HPDE6-E6E7 (cell line): ENCODE data around the gene KIF1A.

Source experiments
- DNase-seq: peaks from one replicate; pipeline ENCODE4 v3.0.0; 2011; ENCODE audit warnings: missing footprints; ENCODE audit errors: extremely low spot score

The KIF1A gene

GRCh38 chr2:240720686-240721595 lies 99.1 kb downstream of the KIF1A start:
- no peak for DNase-seq

GRCh38 chr2:240719676-240720545 lies 100.1 kb downstream of the KIF1A start:
- DNase-seq, result no peak

- no peak for DNase-seq
These were observed 101.0 kb downstream of the KIF1A start for GRCh38 chr2:240718896-240719490.

DNA sequence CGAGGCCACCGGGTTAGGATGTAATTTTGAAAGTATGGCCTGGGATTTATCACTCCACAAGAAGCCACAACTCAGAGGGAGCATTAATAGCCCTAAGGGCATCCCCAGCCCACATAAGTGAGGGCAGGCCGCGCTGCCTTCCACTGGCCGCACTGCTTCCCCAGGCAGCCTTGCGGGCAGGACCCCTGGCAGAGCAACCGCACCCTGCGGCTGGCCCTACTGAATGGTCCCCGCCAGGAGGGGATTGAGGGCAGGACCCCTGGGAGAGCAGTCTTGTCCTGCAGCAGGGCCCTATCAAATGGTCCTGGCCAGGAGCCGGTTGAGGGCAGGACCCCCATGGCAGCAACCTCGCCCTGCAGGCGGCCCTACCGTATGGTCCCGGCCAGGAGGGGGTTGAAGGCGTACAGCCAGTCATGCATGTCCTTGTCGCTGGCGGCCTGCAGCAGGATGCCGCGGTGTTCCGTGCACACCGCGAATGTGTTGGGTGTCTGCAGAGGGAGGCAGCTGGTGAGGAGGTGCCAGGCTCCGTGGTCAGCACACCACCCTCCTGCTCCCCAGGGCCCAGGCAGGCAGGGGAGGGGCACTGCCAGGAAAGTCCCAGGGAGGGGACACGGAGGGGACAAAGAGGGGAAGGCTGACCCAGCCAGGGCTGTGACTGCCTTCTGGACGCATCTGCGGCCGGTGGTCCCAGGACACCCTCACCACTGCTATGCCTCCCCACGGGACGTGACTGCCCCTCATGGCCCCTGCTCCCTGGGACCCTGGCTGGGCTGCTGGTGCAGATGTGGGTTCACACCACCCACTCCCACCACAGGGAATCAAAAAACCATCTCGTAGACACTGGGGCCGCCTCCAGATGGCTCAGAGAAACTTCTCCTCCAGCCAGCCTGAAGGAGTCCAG lies 102.1 kb downstream of the KIF1A start:
- DNase-seq, result no peak

DNA sequence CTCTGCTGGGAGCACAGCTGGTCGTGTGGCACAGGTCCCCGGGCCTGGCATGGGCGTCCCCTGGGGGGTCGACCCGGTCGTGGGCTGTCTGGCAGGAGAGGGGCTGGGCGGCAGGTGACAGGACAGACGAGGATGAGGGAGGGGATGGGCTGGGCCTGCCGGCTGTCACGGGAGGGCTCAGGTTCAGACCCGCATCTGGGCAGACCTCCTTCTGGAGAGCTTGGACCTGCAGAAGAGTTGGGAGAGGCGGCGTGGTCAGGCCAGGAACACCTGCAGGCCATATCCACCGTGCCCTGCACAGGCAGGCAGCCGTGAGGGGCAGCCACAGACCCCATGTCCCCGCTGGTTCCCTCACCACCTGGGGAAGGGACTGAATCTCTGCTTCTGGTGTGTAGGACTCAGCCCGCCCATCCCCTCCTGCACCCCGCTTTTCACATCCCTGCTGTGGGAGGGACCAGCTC lies 102.8 kb downstream of the KIF1A start:
- DNase-seq, result no peak

GRCh38 chr2:240716130-240716798 lies 103.8 kb downstream of the KIF1A start:
- no peak for DNase-seq

- DNase-seq, result no peak
These were observed 105.0 kb downstream of the KIF1A start for GRCh38 chr2:240714747-240715725.

- DNase-seq, result no peak
These were observed 105.9 kb downstream of the KIF1A start for GRCh38 chr2:240713928-240714746.

DNA sequence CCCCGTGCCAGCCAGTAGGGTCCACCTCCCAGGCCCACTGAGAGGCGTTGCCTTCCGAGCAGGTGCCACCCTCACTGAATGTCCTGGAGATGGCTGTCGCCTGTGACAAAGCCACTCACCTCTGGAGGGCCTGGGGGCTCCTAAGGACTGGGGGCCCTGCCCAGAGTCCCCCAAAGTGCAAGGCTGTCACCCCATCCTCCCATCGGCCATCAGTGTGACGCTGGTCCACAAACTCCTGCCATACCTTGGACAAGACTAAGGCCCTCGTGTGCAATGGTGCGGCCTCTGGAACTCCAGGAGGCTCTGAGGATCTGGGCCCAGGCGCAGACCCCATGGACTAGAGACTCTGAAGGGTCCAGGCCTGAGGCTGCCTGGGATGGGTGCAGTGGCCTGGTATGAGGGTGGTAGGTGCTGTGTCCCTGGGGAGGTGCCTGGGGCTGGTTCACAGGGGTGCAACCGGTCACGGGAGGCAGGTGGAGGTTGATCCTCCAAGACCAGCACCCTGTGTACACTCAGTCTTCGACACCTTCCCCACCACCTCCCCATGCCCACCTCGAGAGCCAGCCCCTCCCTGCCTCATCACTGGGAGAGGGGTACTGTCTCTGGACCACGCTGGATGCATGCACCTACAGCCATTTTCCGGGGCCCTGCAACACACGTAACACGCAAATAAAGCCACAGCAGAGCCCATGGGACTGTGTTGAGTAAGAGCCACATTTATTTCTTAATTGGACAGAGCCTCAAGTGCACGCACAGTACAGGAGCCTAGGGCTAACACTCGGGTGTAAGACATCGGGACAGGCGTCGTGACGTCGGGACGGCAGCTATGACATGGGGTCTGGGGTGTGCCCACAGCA lies 106.7 kb downstream of the KIF1A start:
- no peak for DNase-seq

DNA sequence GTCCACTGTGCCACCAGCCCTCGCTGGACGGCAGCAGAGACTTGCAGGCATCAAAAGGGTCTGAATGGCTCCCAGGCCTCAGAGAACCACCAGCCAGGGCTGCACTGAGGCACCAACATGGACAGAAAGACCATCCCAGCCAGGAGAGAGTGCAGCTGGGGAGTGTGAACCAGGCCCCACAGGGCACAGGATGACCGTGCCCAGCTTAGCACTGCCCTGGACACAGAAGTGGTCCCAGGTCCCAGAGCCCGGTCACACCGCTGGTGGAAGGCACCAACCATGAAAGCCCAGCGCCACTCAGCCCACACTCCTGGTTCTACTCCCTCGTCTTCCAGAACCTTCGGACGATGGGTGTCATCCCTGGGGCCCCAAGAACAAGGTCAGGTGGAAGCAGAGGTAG lies 107.9 kb downstream of the KIF1A start:
- no peak for DNase-seq

GRCh38 chr2:240711701-240712100 lies 108.3 kb downstream of the KIF1A start:
- DNase-seq, result no peak

DNA sequence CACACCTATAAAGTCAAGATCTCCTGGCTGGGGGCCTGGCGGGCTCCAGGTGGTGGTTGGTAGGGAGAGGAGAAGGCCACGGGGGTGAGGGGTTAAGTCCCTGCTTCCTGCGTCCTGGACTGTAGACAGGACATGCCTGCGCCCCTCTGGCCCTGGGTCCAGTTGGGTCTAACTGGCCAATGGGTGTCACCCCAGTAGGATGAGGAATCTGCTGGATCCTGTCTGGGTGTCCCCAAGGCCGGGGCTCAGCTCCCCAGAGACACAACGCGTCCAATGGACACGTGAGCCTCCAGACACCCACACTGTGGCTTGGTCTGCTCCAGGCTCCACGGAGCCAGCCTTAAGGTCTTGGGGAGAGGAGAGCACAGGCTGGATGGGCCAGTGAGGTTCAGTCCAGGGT lies 108.7 kb downstream of the KIF1A start:
- no peak for DNase-seq

DNA sequence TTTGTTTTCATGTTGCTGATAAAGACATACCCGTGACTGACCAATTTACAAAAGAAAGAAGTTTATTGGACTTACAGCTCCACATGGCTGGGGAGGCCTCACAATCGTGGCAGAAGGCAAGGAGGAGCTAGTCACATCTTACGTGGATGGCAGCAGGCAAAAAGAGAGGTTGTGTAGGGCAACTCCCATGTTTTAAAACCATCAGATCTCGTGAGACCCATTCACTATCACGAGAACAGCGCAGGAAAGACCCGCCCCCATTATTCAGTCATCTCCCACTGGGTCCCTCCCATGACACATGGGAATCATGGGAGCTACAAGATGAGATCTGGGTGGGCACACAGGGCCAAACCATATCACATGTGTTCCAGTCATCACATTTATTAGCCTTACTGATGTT lies 111.6 kb downstream of the KIF1A start:
- no peak for DNase-seq

- DNase-seq, result no peak
These were observed 112.2 kb downstream of the KIF1A start for GRCh38 chr2:240707821-240708220.

- no peak for DNase-seq
These were observed 112.8 kb downstream of the KIF1A start for GRCh38 chr2:240707043-240707756.

DNA sequence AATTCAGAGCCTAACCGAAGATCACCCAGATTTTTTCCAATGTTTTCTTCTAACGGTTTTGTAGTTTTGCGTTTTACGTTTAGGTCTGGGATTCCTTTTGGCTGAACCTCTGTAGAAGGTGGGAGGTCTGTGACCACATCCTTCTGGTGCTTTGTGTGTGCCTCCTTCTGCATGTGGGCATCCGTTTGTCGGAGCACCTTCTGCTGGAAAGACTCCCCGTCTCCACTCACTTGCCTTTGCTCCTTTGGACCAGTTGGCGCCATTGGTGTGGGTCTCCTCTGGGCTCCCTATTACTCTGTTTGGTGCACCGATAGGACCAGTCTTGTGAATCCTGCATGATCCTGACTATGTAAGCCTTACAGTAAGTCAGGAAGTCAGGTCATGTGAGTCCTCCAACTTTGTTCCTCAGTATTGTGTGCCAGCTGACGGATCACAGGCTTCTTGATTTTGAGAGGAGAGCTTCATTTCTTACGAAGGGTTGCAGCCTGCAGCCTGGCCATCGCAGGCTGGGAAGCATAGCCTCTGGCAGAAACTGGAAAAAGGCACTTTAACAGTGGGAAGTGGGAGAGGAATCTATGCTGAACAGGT lies 114.7 kb downstream of the KIF1A start:
- DNase-seq, result no peak
